Neutrophil (primary cell): ENCODE data around the gene KRTAP10-2.

Experiments
- H3K27ac ChIP-seq: fragments of 200-600 bp; sonication (generic); 2 replicates; pipeline ENCODE4 v1.5.1; 2016; ENCODE audit warnings: mild to moderate bottlenecking, moderate library complexity
- H3K27me3 ChIP-seq: fragments of 200-600 bp; sonication (generic); 2 replicates; pipeline ENCODE4 v1.6.0; 2016; ENCODE audit warnings: mild to moderate bottlenecking
- H3K36me3 ChIP-seq: fragments of 200-600 bp; sonication (generic); 2 replicates; pipeline ENCODE4 v1.5.1; 2017
- H3K4me1 ChIP-seq, 2 experiments: fragments of 200-600 bp in 1 of 2; sonication (generic) in 1 of 2; 1 replicate in 1 of 2; 2 replicates in 1 of 2; pipeline versions ENCODE4 v1.5.1 to v1.6.1; 2013 to 2016; ENCODE audit warnings: low read depth in 1 of 2, low read length in 1 of 2, mild to moderate bottlenecking in 1 of 2, moderate library complexity in 1 of 2; ENCODE audit not compliant: control insufficient read depth in 1 of 2, insufficient read depth in 1 of 2
- H3K4me3 ChIP-seq, 2 experiments: fragments of 200-600 bp in 1 of 2; sonication (generic) in 1 of 2; 1 replicate in 1 of 2; 2 replicates in 1 of 2; pipeline ENCODE4 v1.5.1; 2013 to 2016; ENCODE audit warnings: low read depth in 1 of 2, low read length in 1 of 2, mild to moderate bottlenecking in 1 of 2, moderate library complexity in 1 of 2
- H3K9me3 ChIP-seq: fragments of 200-600 bp; sonication (generic); 2 replicates; pipeline ENCODE4 v1.5.1; 2016
- TF ChIP-seq, protein P1 (sequence below): fragments of 200-600 bp; sonication (generic); IDR thresholded peaks from 2 replicates; pipeline ENCODE4 v1.5.1; 2016; ENCODE audit warnings: antibody characterized with exemption

Gene KRTAP10-2

GRCh38 chr21:44539046-44539445 is 12.3 kb downstream of the KRTAP10-2 start:
- H3K4me1 ChIP-seq, result peaks cover 49 to 55% of the 10 kb centered on the region in 2 experiments
- H3K27me3 ChIP-seq, result no peaks in the 10 kb centered on the region
- H3K4me3 ChIP-seq, result no peak overlapping the region
- H3K27ac ChIP-seq, result no peak overlapping the region
- H3K9me3 ChIP-seq, result no peaks in the 10 kb centered on the region
- TF ChIP-seq, protein P1, sequence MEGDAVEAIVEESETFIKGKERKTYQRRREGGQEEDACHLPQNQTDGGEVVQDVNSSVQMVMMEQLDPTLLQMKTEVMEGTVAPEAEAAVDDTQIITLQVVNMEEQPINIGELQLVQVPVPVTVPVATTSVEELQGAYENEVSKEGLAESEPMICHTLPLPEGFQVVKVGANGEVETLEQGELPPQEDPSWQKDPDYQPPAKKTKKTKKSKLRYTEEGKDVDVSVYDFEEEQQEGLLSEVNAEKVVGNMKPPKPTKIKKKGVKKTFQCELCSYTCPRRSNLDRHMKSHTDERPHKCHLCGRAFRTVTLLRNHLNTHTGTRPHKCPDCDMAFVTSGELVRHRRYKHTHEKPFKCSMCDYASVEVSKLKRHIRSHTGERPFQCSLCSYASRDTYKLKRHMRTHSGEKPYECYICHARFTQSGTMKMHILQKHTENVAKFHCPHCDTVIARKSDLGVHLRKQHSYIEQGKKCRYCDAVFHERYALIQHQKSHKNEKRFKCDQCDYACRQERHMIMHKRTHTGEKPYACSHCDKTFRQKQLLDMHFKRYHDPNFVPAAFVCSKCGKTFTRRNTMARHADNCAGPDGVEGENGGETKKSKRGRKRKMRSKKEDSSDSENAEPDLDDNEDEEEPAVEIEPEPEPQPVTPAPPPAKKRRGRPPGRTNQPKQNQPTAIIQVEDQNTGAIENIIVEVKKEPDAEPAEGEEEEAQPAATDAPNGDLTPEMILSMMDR, result no peak
- no peaks in the 10 kb centered on the region for H3K36me3 ChIP-seq

DNA sequence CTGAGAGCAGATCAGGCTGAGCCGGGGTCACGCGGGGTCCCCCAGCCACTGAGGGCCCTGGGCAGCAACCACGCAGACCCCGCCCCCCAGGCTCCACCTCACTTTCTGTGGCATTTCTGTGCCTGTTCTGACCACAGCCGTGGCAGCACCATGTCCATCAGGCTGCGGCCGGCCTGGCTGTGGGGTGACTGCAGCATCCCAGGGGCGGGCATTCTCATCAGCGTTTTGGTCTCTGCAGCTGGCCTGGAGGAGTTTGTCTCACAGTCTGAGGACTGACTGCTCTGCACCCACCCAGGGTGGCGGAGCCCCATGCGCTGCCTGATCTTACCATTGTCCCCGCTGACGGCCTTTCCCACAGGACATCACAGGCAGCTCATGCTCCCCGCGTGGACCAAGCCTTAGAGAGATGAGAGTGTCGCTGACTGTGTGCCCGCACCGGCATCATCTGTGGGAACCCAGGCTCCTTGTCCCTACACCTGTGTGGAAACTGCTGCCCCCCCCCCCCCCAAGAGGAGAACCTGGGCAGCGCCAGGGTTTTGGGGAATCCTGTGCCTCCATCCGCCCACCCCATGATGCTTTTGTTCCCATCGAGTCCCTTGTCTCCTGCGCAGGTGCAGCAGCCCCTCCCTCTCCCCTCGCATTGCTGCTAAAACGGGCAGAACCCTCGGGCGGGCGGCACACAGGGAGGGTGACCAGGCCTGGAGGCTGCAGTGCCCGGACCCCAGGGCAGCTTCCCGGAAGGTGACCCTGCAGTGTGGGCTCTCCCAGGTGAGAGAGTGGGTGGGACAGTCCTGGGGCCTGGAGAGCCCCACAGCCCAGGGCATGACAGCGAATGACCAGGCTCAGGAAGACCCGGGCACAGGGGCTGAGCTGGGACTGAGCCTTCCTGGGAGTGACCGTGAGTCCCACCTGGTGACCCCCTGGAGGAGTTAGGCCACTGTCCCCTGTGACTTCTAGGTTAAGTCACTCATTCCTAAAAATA is 13.1 kb downstream of the KRTAP10-2 start:
- Histone ChIP-seq H3K27ac (no peak overlapping the region), H3K27me3 (no peaks in the 10 kb centered on the region), H3K36me3 (no peaks in the 10 kb centered on the region), H3K4me3 (no peak overlapping the region), H3K4me1 (peaks cover 41 to 47% of the 10 kb centered on the region in 2 experiments), H3K9me3 (no peaks in the 10 kb centered on the region)
- TF ChIP-seq, protein P1, result no peak

DNA sequence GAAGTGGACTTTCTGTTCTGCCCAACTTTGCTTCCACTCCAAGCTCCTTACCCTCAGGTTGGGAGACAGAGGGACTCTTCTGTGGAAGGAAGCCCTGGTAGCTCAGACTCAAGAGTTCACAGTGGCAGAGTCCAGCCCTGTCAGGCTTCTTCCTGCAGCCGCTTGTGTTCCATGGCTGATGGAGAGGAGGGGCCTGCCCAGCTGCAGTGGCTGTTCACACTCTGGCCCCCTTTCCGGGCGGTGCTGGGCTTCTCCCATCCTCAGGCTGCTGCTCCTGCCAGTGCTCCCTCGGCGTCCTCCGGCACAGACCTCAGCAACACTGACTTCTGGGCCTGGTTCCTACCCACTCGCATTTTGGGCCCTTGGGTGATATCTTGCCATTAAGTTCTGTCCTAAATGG is 15.3 kb downstream of the KRTAP10-2 start:
- Histone ChIP-seq H3K4me3 (no peak overlapping the region), H3K4me1 (peaks cover 19 to 24% of the 10 kb centered on the region in 2 experiments), H3K36me3 (no peaks in the 10 kb centered on the region), H3K27ac (no peak overlapping the region), H3K9me3 (no peaks in the 10 kb centered on the region), H3K27me3 (no peaks in the 10 kb centered on the region)
- TF ChIP-seq, protein P1, result no peak

GRCh38 chr21:44534688-44535087 is 16.6 kb downstream of the KRTAP10-2 start:
- Histone ChIP-seq H3K27ac (peak overlapping the region; percentile 75), H3K36me3 (no peaks in the 10 kb centered on the region), H3K4me1 (peaks cover 6 to 12% of the 10 kb centered on the region in 2 experiments), H3K27me3 (no peaks in the 10 kb centered on the region), H3K4me3 (no peak overlapping the region), H3K9me3 (no peaks in the 10 kb centered on the region)
- TF ChIP-seq, protein P1, result no peak

- Histone ChIP-seq H3K36me3 (no peaks in the 10 kb centered on the region), H3K4me1 (peaks cover 6 to 12% of the 10 kb centered on the region in 2 experiments), H3K27me3 (no peaks in the 10 kb centered on the region), H3K4me3 (no peak overlapping the region), H3K9me3 (no peaks in the 10 kb centered on the region), H3K27ac (peak overlapping the region; percentile 75)
- TF ChIP-seq, protein P1, result no peak
Observed at GRCh38 chr21:44533891-44534627, 17.2 kb downstream of the KRTAP10-2 start.
